Karpas-422 (cell line): ENCODE data around the gene NR2E1. TPM values are rescaled to one million over a fixed set of nuclear protein-coding genes. Genes with fewer than 3 reads are reported as not detected.

Experiments
- DNase-seq: peaks from one replicate; pipeline ENCODE4 v3.0.0-alpha.2; 2015
- H2AFZ ChIP-seq: fragments of 200-600 bp; sonication (generic); 2 replicates; pipeline ENCODE4 v1.6.1; 2014; ENCODE audit warnings: antibody characterized with exemption, low read length, mixed read lengths
- H3K27ac ChIP-seq: fragments of 200-600 bp; sonication (generic); 2 replicates; pipeline ENCODE4 v1.5.1; 2014; ENCODE audit warnings: mild to moderate bottlenecking, low read length, moderate library complexity
- H3K27me3 ChIP-seq: fragments of 200-600 bp; sonication (generic); 2 replicates; pipeline ENCODE4 v1.6.1; 2014; ENCODE audit warnings: low read length, mixed read lengths
- H3K36me3 ChIP-seq: fragments of 200-600 bp; sonication (generic); 2 replicates; pipeline ENCODE4 v1.6.1; 2014; ENCODE audit warnings: low read length, mixed read lengths; ENCODE audit not compliant: insufficient read depth
- H3K4me1 ChIP-seq: fragments of 200-600 bp; sonication (generic); 2 replicates; pipeline ENCODE4 v1.6.1; 2014; ENCODE audit warnings: mild to moderate bottlenecking, low read length, mixed read lengths
- H3K4me2 ChIP-seq: fragments of 200-600 bp; sonication (generic); 2 replicates; pipeline ENCODE4 v1.6.1; 2014; ENCODE audit warnings: low read length, low read depth, mild to moderate bottlenecking; ENCODE audit not compliant: poor library complexity, severe bottlenecking
- H3K4me3 ChIP-seq: fragments of 200-600 bp; sonication (generic); 2 replicates; pipeline ENCODE4 v1.5.1; 2014; ENCODE audit warnings: mild to moderate bottlenecking, antibody characterized with exemption, low read length, mixed read lengths
- H3K79me2 ChIP-seq: fragments of 200-600 bp; sonication (generic); 2 replicates; pipeline ENCODE4 v1.6.1; 2014; ENCODE audit warnings: mild to moderate bottlenecking, low read length, mixed read lengths
- H3K9ac ChIP-seq: fragments of 200-600 bp; sonication (generic); 2 replicates; pipeline ENCODE4 v1.6.0; 2014; ENCODE audit warnings: low read length
- H3K9me2 ChIP-seq: fragments of 200-600 bp; sonication (generic), shearing (Covaris generic); replicated peaks from 2 replicates; pipeline ENCODE4 v1.6.0; 2014; ENCODE audit warnings: mild to moderate bottlenecking, low read length, moderate library complexity; ENCODE audit not compliant: insufficient read depth
- H3K9me3 ChIP-seq: fragments of 300-700, 200-600 bp; sonication (generic); 2 replicates; pipeline ENCODE4 v1.6.1; 2014; ENCODE audit warnings: low read length, mixed read lengths
- H4K20me1 ChIP-seq: fragments of 200-600 bp; sonication (generic); 2 replicates; pipeline ENCODE4 v1.6.1; 2014; ENCODE audit warnings: mild to moderate bottlenecking, antibody characterized with exemption, low read length, low read depth; ENCODE audit not compliant: insufficient read depth
- total RNA-seq: library from RNA; depleted of rRNA; stranded (reverse); fragments of >200 nt; shearing (Covaris generic); gene quantifications from 2 replicates; pipeline ENCODE4 v1.2.3, GENCODE V29; 2014; ENCODE audit warnings: low replicate concordance

The NR2E1 gene
- total RNA-seq, 1 experiment from 2014 or later = not detected

- H3K27me3 ChIP-seq = 0 out of 2 replicates have a peak, but pooled peaks cover 3% of the 10 kb centered on the region
These were observed 45.5 kb upstream of the NR2E1 start for GRCh38 chr6:108120311-108120710.

DNA sequence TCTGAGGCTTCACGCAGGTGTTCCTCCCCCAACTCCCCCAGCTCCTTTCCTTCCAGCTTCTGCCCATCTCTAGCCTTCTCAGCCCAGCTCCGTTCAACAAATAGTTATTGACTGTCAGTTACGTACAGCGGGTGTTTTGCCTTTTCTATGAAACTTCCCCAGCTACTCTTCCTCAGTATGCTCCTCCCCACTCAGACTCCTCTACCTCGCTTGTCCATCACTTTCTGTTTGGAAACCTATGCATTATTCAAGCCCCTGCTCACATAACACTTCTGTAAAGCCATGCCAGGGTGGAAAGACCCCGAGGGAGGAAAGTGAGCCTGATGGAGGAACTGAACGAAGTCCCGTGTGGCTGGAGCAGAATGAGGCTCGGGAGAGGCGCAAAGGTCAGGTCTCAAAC, 44.2 kb upstream of the NR2E1 start:
- Histone ChIP-seq H3K36me3 (no peaks in the 10 kb centered on the region), H3K9me3 (no peaks in the 10 kb centered on the region), H3K27me3 (0 out of 2 replicates have a peak, but pooled peaks cover 3% of the 10 kb centered on the region), H3K9ac (no peak overlapping the region), H3K79me2 (no peaks in the 10 kb centered on the region), H3K4me3 (no peak overlapping the region), H3K27ac (no peak overlapping the region), H3K4me2 (no peak overlapping the region), H3K9me2 (no peaks in the 10 kb centered on the region), H3K4me1 (peaks cover 20% of the 10 kb centered on the region), H2AFZ (no peak overlapping the region), H4K20me1 (no peaks in the 10 kb centered on the region)
- no peak for DNase-seq

More at GRCh38 chr6:108120311-108120710, 45.5 kb upstream of the NR2E1 start:
- Histone ChIP-seq H2AFZ (no peak overlapping the region), H3K4me2 (no peak overlapping the region), H3K9ac (no peak overlapping the region), H3K79me2 (no peaks in the 10 kb centered on the region), H4K20me1 (peaks cover 4% of the 10 kb centered on the region; the same call in 1 of the 2 replicates), H3K9me3 (no peaks in the 10 kb centered on the region), H3K4me1 (peaks cover 28% of the 10 kb centered on the region), H3K36me3 (no peaks in the 10 kb centered on the region), H3K27ac (no peak overlapping the region), H3K4me3 (no peak overlapping the region), H3K9me2 (no peaks in the 10 kb centered on the region)
- peak; percentile 42 for DNase-seq

- no peak for DNase-seq
These were observed 42.3 kb upstream of the NR2E1 start for GRCh38 chr6:108123481-108123929.

DNA sequence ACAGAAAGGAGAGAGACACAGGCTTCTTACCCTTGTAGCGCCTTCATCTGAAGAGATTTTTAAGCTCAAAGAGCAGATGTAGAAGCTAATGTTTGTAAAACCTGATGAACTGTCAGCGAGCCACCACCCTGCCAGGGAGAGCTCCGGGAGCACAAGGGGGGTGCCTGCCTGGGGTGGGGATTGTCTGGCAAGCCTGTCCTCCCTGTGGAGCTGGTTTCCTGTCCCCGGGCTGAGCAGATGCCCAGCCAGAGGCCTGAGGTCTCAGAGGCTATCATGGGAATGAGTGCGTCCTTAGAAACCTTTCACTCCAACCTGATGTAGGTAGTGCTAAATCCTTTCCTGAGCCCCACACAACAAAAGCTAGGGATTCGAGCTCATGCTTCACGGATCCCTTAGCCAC, 41.9 kb upstream of the NR2E1 start:
- Histone ChIP-seq H4K20me1 (no peaks in the 10 kb centered on the region), H2AFZ (no peak overlapping the region), H3K79me2 (no peaks in the 10 kb centered on the region), H3K27ac (no peak overlapping the region), H3K9me2 (no peaks in the 10 kb centered on the region), H3K27me3 (no peaks in the 10 kb centered on the region), H3K9me3 (no peaks in the 10 kb centered on the region), H3K36me3 (no peaks in the 10 kb centered on the region), H3K9ac (no peak overlapping the region), H3K4me3 (no peak overlapping the region), H3K4me1 (no peaks in the 10 kb centered on the region), H3K4me2 (no peak overlapping the region)
- DNase-seq = no peak

More at GRCh38 chr6:108123481-108123929, 42.3 kb upstream of the NR2E1 start:
- H3K9ac ChIP-seq = no peak overlapping the region
- no peak overlapping the region for H3K4me3 ChIP-seq
- H3K4me1 ChIP-seq = 0 out of 2 replicates have a peak, but pooled peaks cover 4% of the 10 kb centered on the region
- H3K27me3 ChIP-seq = no peaks in the 10 kb centered on the region
- H3K27ac ChIP-seq = no peak overlapping the region
- H3K9me2 ChIP-seq = no peaks in the 10 kb centered on the region
- no peaks in the 10 kb centered on the region for H3K79me2 ChIP-seq
- no peaks in the 10 kb centered on the region for H4K20me1 ChIP-seq
- no peak overlapping the region for H3K4me2 ChIP-seq
- H3K36me3 ChIP-seq = no peaks in the 10 kb centered on the region
- no peaks in the 10 kb centered on the region for H3K9me3 ChIP-seq
- no peak overlapping the region for H2AFZ ChIP-seq

- no peak overlapping the region for H3K9ac ChIP-seq
- H3K4me2 ChIP-seq = no peak overlapping the region
- no peaks in the 10 kb centered on the region for H3K79me2 ChIP-seq
- DNase-seq = no peak
- no peaks in the 10 kb centered on the region for H3K9me3 ChIP-seq
- no peaks in the 10 kb centered on the region for H3K4me1 ChIP-seq
- no peaks in the 10 kb centered on the region for H4K20me1 ChIP-seq
- no peak overlapping the region for H3K4me3 ChIP-seq
- no peak overlapping the region for H2AFZ ChIP-seq
- H3K36me3 ChIP-seq = no peaks in the 10 kb centered on the region
- no peaks in the 10 kb centered on the region for H3K27me3 ChIP-seq
- no peak overlapping the region for H3K27ac ChIP-seq
- H3K9me2 ChIP-seq = no peaks in the 10 kb centered on the region
These were observed 38.8 kb upstream of the NR2E1 start for GRCh38 chr6:108127056-108127455.

DNA sequence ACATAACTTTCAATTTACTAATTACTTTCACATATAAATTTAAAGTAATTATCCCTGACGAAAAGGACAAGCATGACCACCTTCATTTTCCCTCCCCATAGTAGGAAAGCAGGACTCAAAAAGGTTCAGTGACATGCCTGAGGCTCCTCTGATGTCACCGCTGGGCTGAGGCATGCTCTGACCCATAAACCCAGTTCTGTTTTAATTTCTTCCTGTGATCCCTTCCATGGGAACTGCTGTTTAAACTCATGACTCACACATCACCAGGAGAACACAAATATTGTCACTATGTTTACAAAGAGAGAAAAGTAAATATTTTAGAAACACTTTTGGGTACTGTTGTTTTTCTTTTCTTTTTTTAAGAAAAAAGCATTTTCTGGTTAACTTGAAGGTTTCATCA, 38.0 kb upstream of the NR2E1 start:
- H3K27ac ChIP-seq = no peak overlapping the region
- no peaks in the 10 kb centered on the region for H3K79me2 ChIP-seq
- no peaks in the 10 kb centered on the region for H3K27me3 ChIP-seq
- DNase-seq = no peak
- no peak overlapping the region for H3K4me2 ChIP-seq
- no peaks in the 10 kb centered on the region for H3K4me1 ChIP-seq
- H4K20me1 ChIP-seq = no peaks in the 10 kb centered on the region
- no peak overlapping the region for H3K4me3 ChIP-seq
- H3K9ac ChIP-seq = no peak overlapping the region
- H3K36me3 ChIP-seq = no peaks in the 10 kb centered on the region
- no peak overlapping the region for H2AFZ ChIP-seq
- no peaks in the 10 kb centered on the region for H3K9me3 ChIP-seq
- no peaks in the 10 kb centered on the region for H3K9me2 ChIP-seq

DNA sequence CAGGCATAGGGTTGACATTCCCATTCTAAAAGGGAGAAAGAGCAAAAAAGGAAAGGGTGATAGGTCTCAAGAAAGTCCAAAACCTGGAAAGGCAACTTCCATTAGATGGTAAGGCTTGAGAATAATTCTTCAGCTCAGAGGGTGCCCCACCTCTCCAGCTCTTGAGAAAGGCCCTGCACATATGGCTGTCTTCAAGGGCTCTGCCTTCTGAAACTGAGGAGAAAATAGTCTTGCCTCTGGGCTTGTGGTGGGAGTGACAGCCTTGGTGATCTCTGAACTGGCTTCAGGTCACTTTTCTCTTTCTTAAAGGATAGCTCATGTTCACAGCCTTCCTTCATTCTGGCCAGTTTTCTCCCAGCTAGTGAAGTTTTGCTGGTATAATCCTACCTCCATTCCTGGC, 35.6 kb upstream of the NR2E1 start:
- H3K27ac ChIP-seq = no peak overlapping the region
- H3K27me3 ChIP-seq = no peaks in the 10 kb centered on the region
- no peak overlapping the region for H3K4me2 ChIP-seq
- H3K9me2 ChIP-seq = no peaks in the 10 kb centered on the region
- H3K4me3 ChIP-seq = no peak overlapping the region
- H3K36me3 ChIP-seq = no peaks in the 10 kb centered on the region
- no peaks in the 10 kb centered on the region for H3K79me2 ChIP-seq
- H3K9ac ChIP-seq = no peak overlapping the region
- H3K9me3 ChIP-seq = no peaks in the 10 kb centered on the region
- H2AFZ ChIP-seq = no peak overlapping the region
- no peak for DNase-seq
- H3K4me1 ChIP-seq = no peaks in the 10 kb centered on the region
- no peaks in the 10 kb centered on the region for H4K20me1 ChIP-seq

- no peak overlapping the region for H3K9ac ChIP-seq
- no peak for DNase-seq
- H3K9me2 ChIP-seq = no peaks in the 10 kb centered on the region
- H3K4me3 ChIP-seq = no peak overlapping the region
- no peak overlapping the region for H2AFZ ChIP-seq
- H3K27ac ChIP-seq = no peak overlapping the region
- H4K20me1 ChIP-seq = no peaks in the 10 kb centered on the region
- no peaks in the 10 kb centered on the region for H3K36me3 ChIP-seq
- H3K4me1 ChIP-seq = no peaks in the 10 kb centered on the region
- H3K9me3 ChIP-seq = no peaks in the 10 kb centered on the region
- no peaks in the 10 kb centered on the region for H3K79me2 ChIP-seq
- no peaks in the 10 kb centered on the region for H3K27me3 ChIP-seq
- no peak overlapping the region for H3K4me2 ChIP-seq
These were observed 33.0 kb upstream of the NR2E1 start for GRCh38 chr6:108132863-108133262.
